ENCODE measurements around the gene PDE4DIP.
"Not testable (repeated sequence)": the region's sequence is repeated elsewhere in the genome, so short reads cannot be mapped to it uniquely, and the experiment has no call there.

DNA sequence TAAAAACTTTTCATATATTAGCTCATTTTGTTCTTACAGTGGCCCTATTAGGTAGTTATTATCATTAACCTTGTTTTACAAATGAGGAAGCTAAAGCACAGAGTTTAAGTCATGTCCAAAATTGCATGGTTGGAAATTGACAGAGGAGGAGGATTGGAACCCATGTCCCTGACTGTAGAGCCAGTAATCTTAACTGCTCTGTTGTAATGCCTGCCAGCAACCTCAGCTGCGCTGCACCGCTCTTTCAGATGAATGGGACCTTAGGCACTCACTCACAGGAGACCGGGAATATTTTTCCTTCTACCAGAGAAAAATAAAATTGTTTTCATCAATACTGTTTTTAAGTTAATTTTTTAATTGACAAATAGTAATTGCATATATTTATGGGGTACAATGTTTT, 14.9 kb upstream of the PDE4DIP start:
- TF ChIP-seq, protein P1, sequence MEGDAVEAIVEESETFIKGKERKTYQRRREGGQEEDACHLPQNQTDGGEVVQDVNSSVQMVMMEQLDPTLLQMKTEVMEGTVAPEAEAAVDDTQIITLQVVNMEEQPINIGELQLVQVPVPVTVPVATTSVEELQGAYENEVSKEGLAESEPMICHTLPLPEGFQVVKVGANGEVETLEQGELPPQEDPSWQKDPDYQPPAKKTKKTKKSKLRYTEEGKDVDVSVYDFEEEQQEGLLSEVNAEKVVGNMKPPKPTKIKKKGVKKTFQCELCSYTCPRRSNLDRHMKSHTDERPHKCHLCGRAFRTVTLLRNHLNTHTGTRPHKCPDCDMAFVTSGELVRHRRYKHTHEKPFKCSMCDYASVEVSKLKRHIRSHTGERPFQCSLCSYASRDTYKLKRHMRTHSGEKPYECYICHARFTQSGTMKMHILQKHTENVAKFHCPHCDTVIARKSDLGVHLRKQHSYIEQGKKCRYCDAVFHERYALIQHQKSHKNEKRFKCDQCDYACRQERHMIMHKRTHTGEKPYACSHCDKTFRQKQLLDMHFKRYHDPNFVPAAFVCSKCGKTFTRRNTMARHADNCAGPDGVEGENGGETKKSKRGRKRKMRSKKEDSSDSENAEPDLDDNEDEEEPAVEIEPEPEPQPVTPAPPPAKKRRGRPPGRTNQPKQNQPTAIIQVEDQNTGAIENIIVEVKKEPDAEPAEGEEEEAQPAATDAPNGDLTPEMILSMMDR (IDR thresholded peaks at IDR 0.05): not testable (repeated sequence)
- TF ChIP-seq EZH2, EZH2phosphoT487 (IDR thresholded peaks at IDR 0.05): not testable (repeated sequence)
